ENCODE measurements around the gene TYMP.
A peak's percentile ranks its signal among the peaks of the same experiment; 100 is the strongest.

- TF ChIP-seq CTCF (IDR thresholded peaks at IDR 0.05) (no peak), POLR2A (IDR thresholded peaks at IDR 0.05) (peak; percentile 63 to 64)
Measured at GRCh38 chr22:50530877-50531545, 1.2 kb upstream of the TYMP start.

Measured in uterus (tissue), 2 donors.